Measurements from ENCODE around the gene GEMIN7.

DNA sequence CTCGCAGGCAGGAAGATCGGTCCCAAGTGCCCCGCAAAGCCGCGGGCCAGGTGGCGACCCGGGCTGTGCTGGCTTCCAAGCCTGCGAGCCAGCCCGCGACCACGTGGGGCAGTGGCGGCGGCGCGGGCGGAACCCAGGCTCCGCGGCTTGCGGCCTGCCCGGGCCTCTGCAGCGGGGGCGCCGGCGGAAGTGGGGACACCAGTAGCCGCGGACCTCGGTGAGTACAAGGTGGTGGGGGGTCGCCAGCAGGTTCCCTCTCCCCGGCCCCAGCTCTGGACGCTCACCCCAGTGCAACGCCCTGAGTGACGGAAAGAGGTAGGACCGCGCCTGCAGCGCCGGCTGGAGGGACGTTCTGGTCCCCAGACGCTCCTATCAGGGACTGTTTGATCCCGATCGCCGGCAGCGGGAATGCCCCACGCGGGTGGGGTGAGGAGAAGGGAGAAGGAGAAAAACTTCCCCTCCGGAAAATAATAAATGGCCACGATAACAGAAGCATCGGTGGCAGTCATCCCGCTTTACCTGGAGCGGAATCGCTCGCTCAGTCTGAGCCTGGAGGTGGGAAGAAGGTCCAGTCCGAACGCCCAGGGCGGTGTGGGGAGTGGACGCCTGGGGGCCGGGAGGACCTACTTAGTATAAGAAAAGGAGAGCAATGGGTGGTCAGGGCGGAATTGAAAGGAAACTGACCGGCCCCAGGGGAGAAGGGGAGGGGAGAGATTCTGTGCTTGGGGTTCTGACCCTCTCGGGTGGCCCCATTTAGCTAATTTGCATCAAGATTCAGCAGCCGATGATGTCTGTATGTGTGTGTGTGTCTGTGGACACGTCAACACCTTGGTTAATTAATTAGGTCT lies at the start of gene GEMIN7:
- TF ChIP-seq, protein P1, sequence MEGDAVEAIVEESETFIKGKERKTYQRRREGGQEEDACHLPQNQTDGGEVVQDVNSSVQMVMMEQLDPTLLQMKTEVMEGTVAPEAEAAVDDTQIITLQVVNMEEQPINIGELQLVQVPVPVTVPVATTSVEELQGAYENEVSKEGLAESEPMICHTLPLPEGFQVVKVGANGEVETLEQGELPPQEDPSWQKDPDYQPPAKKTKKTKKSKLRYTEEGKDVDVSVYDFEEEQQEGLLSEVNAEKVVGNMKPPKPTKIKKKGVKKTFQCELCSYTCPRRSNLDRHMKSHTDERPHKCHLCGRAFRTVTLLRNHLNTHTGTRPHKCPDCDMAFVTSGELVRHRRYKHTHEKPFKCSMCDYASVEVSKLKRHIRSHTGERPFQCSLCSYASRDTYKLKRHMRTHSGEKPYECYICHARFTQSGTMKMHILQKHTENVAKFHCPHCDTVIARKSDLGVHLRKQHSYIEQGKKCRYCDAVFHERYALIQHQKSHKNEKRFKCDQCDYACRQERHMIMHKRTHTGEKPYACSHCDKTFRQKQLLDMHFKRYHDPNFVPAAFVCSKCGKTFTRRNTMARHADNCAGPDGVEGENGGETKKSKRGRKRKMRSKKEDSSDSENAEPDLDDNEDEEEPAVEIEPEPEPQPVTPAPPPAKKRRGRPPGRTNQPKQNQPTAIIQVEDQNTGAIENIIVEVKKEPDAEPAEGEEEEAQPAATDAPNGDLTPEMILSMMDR (IDR thresholded peaks at IDR 0.05), result peak in 2 of 7 experiments; percentile 12 to 27
- peak in 2 of 3 donors; percentile 50 to 59 for TF ChIP-seq POLR2A (IDR thresholded peaks at IDR 0.05)

All from body of pancreas (tissue), 4 donors.